ENCODE measurements around the gene NEO1.

Gene NEO1, protein sequence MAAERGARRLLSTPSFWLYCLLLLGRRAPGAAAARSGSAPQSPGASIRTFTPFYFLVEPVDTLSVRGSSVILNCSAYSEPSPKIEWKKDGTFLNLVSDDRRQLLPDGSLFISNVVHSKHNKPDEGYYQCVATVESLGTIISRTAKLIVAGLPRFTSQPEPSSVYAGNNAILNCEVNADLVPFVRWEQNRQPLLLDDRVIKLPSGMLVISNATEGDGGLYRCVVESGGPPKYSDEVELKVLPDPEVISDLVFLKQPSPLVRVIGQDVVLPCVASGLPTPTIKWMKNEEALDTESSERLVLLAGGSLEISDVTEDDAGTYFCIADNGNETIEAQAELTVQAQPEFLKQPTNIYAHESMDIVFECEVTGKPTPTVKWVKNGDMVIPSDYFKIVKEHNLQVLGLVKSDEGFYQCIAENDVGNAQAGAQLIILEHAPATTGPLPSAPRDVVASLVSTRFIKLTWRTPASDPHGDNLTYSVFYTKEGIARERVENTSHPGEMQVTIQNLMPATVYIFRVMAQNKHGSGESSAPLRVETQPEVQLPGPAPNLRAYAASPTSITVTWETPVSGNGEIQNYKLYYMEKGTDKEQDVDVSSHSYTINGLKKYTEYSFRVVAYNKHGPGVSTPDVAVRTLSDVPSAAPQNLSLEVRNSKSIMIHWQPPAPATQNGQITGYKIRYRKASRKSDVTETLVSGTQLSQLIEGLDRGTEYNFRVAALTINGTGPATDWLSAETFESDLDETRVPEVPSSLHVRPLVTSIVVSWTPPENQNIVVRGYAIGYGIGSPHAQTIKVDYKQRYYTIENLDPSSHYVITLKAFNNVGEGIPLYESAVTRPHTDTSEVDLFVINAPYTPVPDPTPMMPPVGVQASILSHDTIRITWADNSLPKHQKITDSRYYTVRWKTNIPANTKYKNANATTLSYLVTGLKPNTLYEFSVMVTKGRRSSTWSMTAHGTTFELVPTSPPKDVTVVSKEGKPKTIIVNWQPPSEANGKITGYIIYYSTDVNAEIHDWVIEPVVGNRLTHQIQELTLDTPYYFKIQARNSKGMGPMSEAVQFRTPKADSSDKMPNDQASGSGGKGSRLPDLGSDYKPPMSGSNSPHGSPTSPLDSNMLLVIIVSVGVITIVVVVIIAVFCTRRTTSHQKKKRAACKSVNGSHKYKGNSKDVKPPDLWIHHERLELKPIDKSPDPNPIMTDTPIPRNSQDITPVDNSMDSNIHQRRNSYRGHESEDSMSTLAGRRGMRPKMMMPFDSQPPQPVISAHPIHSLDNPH (N-terminal part only)

DNA sequence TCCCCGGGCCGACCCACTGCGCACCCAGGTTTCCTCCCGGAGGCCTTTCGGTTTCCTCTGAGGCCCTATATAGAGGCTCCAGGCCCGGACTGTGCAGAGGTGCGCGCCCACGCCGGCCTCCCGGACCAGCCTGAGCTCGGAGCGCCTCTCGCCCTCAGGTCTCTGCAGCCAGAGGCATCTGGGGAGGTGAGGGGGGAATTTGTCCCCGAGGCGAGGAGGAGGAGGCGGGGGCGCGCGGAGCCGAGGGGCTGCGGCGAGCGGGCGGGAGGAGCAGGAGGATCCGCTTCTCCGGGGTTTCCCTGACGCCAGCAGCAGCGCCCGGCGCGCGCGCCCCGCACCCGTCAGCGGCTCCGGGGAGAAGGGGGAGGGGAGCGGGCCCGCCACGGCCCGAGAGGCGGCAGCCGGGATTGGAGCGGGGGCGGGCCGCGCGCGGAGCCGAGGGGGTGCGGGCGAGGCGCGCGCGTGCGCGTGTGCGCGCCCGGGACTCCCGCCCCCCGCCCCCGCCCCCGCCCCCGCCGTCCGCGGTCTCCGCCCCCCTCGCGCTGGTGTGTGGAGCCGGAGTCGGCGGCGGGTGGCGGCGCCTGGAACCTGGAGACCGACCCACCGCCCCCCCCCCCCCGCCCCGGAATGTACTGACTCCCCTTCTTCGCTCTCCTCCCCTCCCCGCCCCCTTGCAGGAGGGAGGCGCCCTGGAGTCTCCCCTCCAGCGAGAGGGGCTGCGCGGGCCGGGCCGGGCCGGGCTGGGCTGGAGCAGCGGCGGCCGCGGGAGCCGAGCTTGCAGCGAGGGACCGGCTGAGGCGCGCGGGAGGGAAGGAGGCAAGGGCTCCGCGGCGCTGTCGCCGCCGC is at the start of gene NEO1:
TSS of gene NEO1 (plus strand) at position 657 of the 846 bp plus-strand sequence. CDS start 213 bp downstream, outside the sequence.
- Histone ChIP-seq H3K36me3 (no peaks in the 10 kb centered on the region), H3K4me3 (peak within 1 kb of the TSS; percentile 76 to 96), H3K27me3 (no peaks in the 10 kb centered on the region), H3K27ac (peak within 1 kb of the TSS; percentile 90 to 96), H3K4me1 (peaks cover 0 to 12% (median 0%) of the 10 kb centered on the region in 4 donors), H3K9me3 (no peaks in the 10 kb centered on the region)
- intact Hi-C loops (cut with DNase I; ENCODE audit: low total_unique reads), result no loop called here
- DNase-seq, result peak; percentile 80 to 93
- TF ChIP-seq, protein P1, sequence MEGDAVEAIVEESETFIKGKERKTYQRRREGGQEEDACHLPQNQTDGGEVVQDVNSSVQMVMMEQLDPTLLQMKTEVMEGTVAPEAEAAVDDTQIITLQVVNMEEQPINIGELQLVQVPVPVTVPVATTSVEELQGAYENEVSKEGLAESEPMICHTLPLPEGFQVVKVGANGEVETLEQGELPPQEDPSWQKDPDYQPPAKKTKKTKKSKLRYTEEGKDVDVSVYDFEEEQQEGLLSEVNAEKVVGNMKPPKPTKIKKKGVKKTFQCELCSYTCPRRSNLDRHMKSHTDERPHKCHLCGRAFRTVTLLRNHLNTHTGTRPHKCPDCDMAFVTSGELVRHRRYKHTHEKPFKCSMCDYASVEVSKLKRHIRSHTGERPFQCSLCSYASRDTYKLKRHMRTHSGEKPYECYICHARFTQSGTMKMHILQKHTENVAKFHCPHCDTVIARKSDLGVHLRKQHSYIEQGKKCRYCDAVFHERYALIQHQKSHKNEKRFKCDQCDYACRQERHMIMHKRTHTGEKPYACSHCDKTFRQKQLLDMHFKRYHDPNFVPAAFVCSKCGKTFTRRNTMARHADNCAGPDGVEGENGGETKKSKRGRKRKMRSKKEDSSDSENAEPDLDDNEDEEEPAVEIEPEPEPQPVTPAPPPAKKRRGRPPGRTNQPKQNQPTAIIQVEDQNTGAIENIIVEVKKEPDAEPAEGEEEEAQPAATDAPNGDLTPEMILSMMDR (IDR thresholded peaks at IDR 0.05), result no peak

DNA sequence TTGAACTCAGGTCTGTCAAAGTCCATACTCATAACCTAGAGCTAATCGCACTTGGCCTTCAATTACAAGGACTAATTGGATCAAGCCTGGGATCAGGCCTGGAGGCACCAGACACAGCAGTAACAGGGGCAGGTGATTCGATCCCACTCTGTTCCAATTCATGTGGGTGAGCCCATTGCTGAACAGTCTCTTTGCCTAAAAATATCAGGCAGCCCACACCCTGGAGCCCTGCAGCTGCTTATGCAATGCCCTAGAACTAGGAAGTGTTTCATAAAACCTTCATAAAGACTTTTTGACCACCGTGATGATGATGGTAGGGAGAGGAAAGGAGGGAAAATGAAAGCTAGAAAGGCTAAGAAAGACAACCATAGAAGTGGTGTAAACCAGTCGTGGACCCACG is 47.8 kb upstream of the NEO1 start:
- H3K27me3 ChIP-seq, result no peaks in the 10 kb centered on the region
- peaks cover 0 to 5% (median 0%) of the 10 kb centered on the region in 4 donors for H3K4me1 ChIP-seq
- intact Hi-C loops (cut with DNase I; ENCODE audit: low total_unique reads), result no loop called here
- no peaks in the 10 kb centered on the region for H3K9me3 ChIP-seq
- no peaks in the 10 kb centered on the region for H3K36me3 ChIP-seq
- no peak overlapping the region for H3K27ac ChIP-seq
- no peak overlapping the region for H3K4me3 ChIP-seq
- TF ChIP-seq, protein P1 (IDR thresholded peaks at IDR 0.05), result no peak
- no peak for DNase-seq

DNA sequence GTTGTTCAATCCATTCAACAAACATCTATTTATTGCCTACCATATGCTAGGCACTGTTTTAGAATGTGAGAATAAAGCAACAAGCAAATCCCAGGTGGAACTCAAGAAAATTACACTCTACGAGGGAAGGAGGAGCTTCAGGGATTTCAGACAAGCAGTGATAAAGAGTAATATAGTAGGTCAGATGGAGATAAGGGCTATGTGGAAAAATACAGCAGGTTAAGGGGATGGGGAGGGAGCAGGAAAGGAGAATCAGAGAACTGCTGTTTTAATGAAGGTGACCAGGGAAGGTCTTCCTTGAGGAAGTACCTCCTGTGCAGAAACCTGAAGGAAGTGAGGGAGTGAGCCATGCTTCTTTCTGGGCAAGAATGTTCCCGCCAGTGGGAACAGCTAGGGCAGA is 47.2 kb upstream of the NEO1 start:
- intact Hi-C loops (cut with DNase I; ENCODE audit: low total_unique reads), result no loop called here

DNA sequence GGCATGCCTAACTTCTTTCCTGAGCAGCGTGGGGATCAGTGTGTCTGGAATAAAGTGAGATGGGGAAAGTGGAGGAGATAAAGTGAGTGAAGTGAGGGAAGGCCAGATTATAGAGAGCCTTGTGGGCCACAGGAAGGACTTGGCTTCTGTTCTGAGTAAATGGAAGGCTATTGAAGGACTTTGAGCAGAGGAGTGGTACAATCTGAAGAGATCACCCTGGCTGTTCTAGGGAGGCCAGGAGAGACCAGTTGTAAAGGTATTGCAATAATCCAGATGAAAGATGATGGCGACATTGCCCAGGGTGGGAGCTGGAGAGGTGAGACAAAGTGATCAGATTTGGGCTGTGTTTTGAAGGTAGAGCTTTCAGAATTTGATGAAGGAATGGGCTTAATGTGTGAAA is 46.8 kb upstream of the NEO1 start:
- H3K27me3 ChIP-seq, result no peaks in the 10 kb centered on the region
- H3K4me1 ChIP-seq, result no peaks in the 10 kb centered on the region
- TF ChIP-seq, protein P1 (IDR thresholded peaks at IDR 0.05), result no peak
- intact Hi-C loops (cut with DNase I; ENCODE audit: low total_unique reads), result no loop called here
- no peaks in the 10 kb centered on the region for H3K36me3 ChIP-seq
- H3K9me3 ChIP-seq, result no peaks in the 10 kb centered on the region
- DNase-seq, result no peak
- no peak overlapping the region for H3K4me3 ChIP-seq
- H3K27ac ChIP-seq, result no peak overlapping the region

More for the DNA sequence above, 47.2 kb upstream of the NEO1 start:
- TF ChIP-seq, protein P1 (IDR thresholded peaks at IDR 0.05), result no peak
- Histone ChIP-seq H3K36me3 (no peaks in the 10 kb centered on the region), H3K27ac (no peak overlapping the region), H3K9me3 (no peaks in the 10 kb centered on the region), H3K4me1 (peaks cover 0 to 3% (median 0%) of the 10 kb centered on the region in 4 donors), H3K4me3 (no peak overlapping the region), H3K27me3 (no peaks in the 10 kb centered on the region)
- DNase-seq, result no peak

Data from tibial artery (tissue), 4 donors.